Kidney (tissue), 14 donors: ENCODE results near the gene TMTC1. TPM values are rescaled to one million over a fixed set of nuclear protein-coding genes. Genes with fewer than 3 reads are reported as not detected.

ENCODE experiments used
- DNase-seq, 5 donors: peaks; one replicate each; pipeline ENCODE4 v3.0.0-alpha.2; 2013 to 2020
- FAIRE-seq: peaks from 2 replicates; lab custom pipeline; 2012; peaks lifted over from hg19 to GRCh38; lab: Jason Lieb, UNC
- H3K27ac ChIP-seq, 2 donors: one replicate each; pipeline ENCODE4 v1.7.0; 2013; ENCODE audit warnings: low read depth in 2 of 2, low read length in 2 of 2, inconsistent platforms in 1 of 2
- H3K27me3 ChIP-seq: one replicate; pipeline ENCODE4 v1.7.1; 2013; ENCODE audit warnings: low read length, inconsistent platforms; ENCODE audit not compliant: control insufficient read depth, insufficient read depth
- H3K36me3 ChIP-seq, 3 donors: one replicate each; pipeline versions ENCODE4 v1.7.0 to v1.7.1; 2013; ENCODE audit warnings: low read length in 3 of 3, control low read depth in 1 of 3, inconsistent platforms in 1 of 3; ENCODE audit not compliant: insufficient read depth in 3 of 3, control insufficient read depth in 2 of 3
- H3K4me1 ChIP-seq, 3 donors: one replicate each; pipeline versions ENCODE4 v1.7.0 to v1.7.1; 2013; ENCODE audit warnings: low read length in 3 of 3, inconsistent platforms in 1 of 3, low read depth in 1 of 3; ENCODE audit not compliant: control insufficient read depth in 2 of 3, insufficient read depth in 2 of 3
- H3K4me3 ChIP-seq, 3 donors: one replicate each; pipeline versions ENCODE4 v1.7.0 to v1.8.1; 2013; ENCODE audit warnings: low read length in 3 of 3, control low read depth in 1 of 3, inconsistent platforms in 1 of 3
- H3K9ac ChIP-seq, 3 donors: one replicate each; pipeline versions ENCODE4 v1.7.0 to v1.7.1; 2013; ENCODE audit warnings: low read length in 3 of 3, control low read depth in 1 of 3, inconsistent platforms in 1 of 3
- H3K9me3 ChIP-seq, 3 donors: one replicate each; pipeline versions ENCODE4 v1.7.0 to v1.7.1; 2013; ENCODE audit warnings: low read length in 3 of 3, control low read depth in 1 of 3, inconsistent platforms in 1 of 3; ENCODE audit not compliant: control insufficient read depth in 2 of 3, insufficient read depth in 1 of 3
- intact Hi-C: fragments of 100-400 bp; cut with DNase I; formaldehyde crosslinking; loops from one replicate; pipeline ENCODE4 v1.11.1; 2022
- polyA plus RNA-seq: library from polyadenylated mRNA; stranded (reverse); fragments of 350-450 nt; fragmentation: Illumina TruSeq; extraction: RNeasy Lipid Tissue Mini Kit (QIAGEN cat#74804); gene quantifications from one replicate; pipeline ENCODE4 v1.2.3, GENCODE V29; 2014; ENCODE audit warnings: low read depth, low replicate concordance; ENCODE audit not compliant: insufficient read depth
- total RNA-seq: library from RNA; stranded (reverse); fragmentation: NEBNext Ultra II Directional; extraction: Animal tissue kit (Norgen Biotek cat#: 25700); gene quantifications from one replicate; pipeline ENCODE4 v1.2.1, GENCODE V29; 2021
- TF ChIP-seq, protein P1 (sequence below): IDR thresholded peaks from 3 replicates; pipeline ENCODE4 v1.5.1; 2012; ENCODE audit warnings: mild to moderate bottlenecking, moderate library complexity, borderline replicate concordance; ENCODE audit not compliant: insufficient read depth; ENCODE audit errors: extremely low read depth
- donor health status: control.
- donor health status: control.
- donor health status: control.
- donor health status: control.
- donor health status: control.
- donor health status: DM: yes; HTN: yes; CAD: no.
- donor health status: Normal renal cell carcinoma (clear cell type).

Gene TMTC1
- total and polyA plus RNA-seq, 2 donors from 2014 or later: 10.9 to 58.8 TPM

DNA sequence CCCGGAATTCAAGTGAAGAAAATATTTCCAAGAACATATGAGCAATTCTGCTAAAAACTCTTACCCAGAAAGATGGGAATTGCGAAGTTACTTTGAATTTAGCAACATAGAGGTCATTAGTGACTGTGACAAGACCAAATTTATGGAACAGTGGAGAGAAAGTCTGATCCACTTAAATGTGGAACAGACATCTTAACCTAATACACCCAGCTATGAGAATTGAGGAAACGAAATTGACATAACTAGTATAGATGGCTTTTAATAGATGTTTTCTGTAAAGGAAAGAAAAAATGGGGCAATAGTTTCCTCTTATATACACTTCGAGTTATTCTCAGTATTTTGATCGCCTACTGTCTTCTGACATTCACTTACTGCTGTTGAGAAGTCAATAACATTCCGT is 290.9 kb downstream of the TMTC1 start:
- no peak for FAIRE-seq

DNA sequence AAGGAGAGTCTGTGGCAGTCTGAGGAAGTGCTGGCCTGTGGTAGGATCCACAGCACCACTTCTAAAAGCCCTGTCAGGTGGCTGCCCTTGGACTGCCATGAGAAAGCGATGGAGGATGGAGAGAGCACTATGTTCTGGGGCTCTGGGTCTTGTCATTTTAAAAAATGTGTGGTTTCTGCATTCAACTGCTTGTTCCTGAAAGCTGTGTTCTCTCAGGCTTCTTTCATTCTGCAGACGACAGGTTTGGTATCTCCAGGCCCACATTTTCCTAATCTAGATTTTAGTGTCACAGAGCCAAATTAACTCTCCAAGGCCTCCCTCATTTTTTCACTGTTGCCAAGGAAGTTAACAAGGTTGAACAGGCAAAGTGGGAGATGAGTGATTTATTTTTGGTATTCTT is 296.8 kb downstream of the TMTC1 start:
- TF ChIP-seq, protein P1, sequence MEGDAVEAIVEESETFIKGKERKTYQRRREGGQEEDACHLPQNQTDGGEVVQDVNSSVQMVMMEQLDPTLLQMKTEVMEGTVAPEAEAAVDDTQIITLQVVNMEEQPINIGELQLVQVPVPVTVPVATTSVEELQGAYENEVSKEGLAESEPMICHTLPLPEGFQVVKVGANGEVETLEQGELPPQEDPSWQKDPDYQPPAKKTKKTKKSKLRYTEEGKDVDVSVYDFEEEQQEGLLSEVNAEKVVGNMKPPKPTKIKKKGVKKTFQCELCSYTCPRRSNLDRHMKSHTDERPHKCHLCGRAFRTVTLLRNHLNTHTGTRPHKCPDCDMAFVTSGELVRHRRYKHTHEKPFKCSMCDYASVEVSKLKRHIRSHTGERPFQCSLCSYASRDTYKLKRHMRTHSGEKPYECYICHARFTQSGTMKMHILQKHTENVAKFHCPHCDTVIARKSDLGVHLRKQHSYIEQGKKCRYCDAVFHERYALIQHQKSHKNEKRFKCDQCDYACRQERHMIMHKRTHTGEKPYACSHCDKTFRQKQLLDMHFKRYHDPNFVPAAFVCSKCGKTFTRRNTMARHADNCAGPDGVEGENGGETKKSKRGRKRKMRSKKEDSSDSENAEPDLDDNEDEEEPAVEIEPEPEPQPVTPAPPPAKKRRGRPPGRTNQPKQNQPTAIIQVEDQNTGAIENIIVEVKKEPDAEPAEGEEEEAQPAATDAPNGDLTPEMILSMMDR: no peak
- intact Hi-C loops: no loop called here
- Histone ChIP-seq H3K27me3 (no peaks in the 10 kb centered on the region), H3K4me3 (no peak overlapping the region), H3K9me3 (no peaks in the 10 kb centered on the region), H3K27ac (no peak overlapping the region), H3K4me1 (no peaks in the 10 kb centered on the region), H3K36me3 (no peaks in the 10 kb centered on the region), H3K9ac (no peak overlapping the region)
- no peak for DNase-seq
- FAIRE-seq: no peak

More for the DNA sequence above, 290.9 kb downstream of the TMTC1 start:
- no peaks in the 10 kb centered on the region for H3K4me1 ChIP-seq
- no peaks in the 10 kb centered on the region for H3K36me3 ChIP-seq
- no peak for DNase-seq
- H3K9me3 ChIP-seq: no peaks in the 10 kb centered on the region
- no peaks in the 10 kb centered on the region for H3K27me3 ChIP-seq
- TF ChIP-seq, protein P1: no peak
- intact Hi-C loops: no loop called here
- no peak overlapping the region for H3K4me3 ChIP-seq
- no peak overlapping the region for H3K27ac ChIP-seq
- no peak overlapping the region for H3K9ac ChIP-seq

DNA sequence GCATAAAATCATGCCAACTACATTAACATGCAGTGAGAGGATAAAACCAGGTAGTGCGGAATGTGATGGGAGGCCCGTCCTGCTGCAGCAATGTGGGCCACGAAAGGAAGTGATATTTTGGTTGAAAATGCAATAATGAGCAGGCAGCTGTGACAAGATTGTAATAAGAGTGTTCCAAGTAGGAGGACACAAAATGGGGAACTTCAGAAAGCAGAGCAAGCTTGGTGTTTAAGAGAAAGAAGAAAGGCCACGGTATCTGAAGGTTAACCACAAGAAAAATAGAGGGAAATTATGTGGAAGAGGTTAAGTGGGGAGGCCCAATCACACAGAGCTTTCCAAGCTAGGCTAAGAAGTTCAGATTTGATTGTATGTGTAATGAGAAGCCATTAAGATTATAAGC is 320.5 kb downstream of the TMTC1 start:
- Histone ChIP-seq H3K27ac (no peak overlapping the region), H3K4me1 (no peaks in the 10 kb centered on the region), H3K9ac (no peak overlapping the region), H3K9me3 (no peaks in the 10 kb centered on the region), H3K4me3 (no peak overlapping the region), H3K36me3 (no peaks in the 10 kb centered on the region), H3K27me3 (no peaks in the 10 kb centered on the region)
- FAIRE-seq (no peak), DNase-seq (no peak)
- intact Hi-C loops: no loop called here
- TF ChIP-seq, protein P1: no peak

DNA sequence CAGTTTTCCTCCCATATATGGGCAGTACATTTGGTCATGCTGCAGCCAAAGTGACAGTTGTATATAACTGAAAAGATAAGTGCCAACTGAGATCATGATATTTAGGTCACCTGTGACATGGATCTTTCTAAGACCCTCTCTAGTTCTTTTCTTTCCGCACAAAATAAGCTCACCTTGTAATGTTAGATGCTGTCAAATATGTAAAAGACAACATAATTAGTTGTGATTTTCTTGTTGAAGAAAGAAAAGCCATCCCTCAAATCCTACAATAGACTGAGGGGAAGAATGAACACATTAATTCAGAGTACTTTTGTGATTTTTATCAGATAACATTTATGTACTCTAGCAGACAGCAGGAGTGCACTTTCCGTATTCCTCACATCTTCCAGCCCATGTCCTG is 323.7 kb downstream of the TMTC1 start:
- no peaks in the 10 kb centered on the region for H3K27me3 ChIP-seq
- H3K4me3 ChIP-seq: no peak overlapping the region
- intact Hi-C loops: no loop called here
- no peaks in the 10 kb centered on the region for H3K4me1 ChIP-seq
- no peaks in the 10 kb centered on the region for H3K9me3 ChIP-seq
- no peak overlapping the region for H3K27ac ChIP-seq
- DNase-seq (no peak), FAIRE-seq (no peak)
- no peaks in the 10 kb centered on the region for H3K36me3 ChIP-seq
- TF ChIP-seq, protein P1: no peak
- no peak overlapping the region for H3K9ac ChIP-seq
